Measurements from ENCODE around the gene MEOX2.

- no peak for TF ChIP-seq CTCF (IDR thresholded peaks at IDR 0.05)
- no peak for TF ChIP-seq POLR2AphosphoS5 (IDR thresholded peaks at IDR 0.05)
These were observed 65.8 kb downstream of the MEOX2 start for GRCh38 chr7:15620491-15621185.

Data from transverse colon (tissue), 4 donors.